GM23338 (cell line): ENCODE data around the gene KRTAP10-9.

ENCODE experiments used
- EZH2 ChIP-seq: fragments of 200-600 bp; sonication (generic); IDR thresholded peaks from one replicate; pipeline ENCODE4 v1.8.0; 2017; ENCODE audit warnings: antibody characterized with exemption, mild to moderate bottlenecking, low read depth; ENCODE audit not compliant: unreplicated experiment
- EZH2phosphoT487 ChIP-seq: fragments of 200-600 bp; sonication (generic); IDR thresholded peaks from one replicate; pipeline ENCODE4 v1.8.1; 2018; ENCODE audit warnings: antibody characterized with exemption; ENCODE audit not compliant: unreplicated experiment
- TF ChIP-seq, protein P1 (sequence below), 2 experiments: fragments of 200-600 bp in 1 of 2; sonication (generic) in 1 of 2; conservative IDR thresholded peaks; 2 replicates each; pipeline versions ENCODE4 v1.5.1 to v1.6.1; 2016 to 2017; ENCODE audit warnings: antibody characterized with exemption in 2 of 2, low read depth in 2 of 2, mild to moderate bottlenecking in 2 of 2, moderate library complexity in 1 of 2

DNA sequence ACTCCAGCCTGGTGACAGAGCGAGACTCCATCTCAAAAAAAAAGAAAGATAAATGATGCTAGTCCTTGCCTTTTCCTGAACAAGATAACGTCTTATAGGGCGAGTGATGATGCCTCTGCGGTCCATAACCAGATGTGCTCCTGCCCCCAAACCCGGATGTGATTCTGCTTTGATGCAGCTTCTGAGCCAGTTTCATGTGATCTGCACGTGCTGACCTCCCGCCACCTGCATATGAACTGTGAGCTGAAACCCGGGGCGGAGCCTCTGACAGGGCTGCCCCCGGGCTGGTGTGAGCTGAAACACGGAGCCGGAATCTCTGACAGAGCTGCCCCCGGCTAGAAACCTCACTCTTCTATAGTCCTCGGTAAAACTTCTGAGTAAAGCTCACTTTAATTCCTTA is 26.2 kb downstream of the KRTAP10-9 start:
- TF ChIP-seq, protein P1, sequence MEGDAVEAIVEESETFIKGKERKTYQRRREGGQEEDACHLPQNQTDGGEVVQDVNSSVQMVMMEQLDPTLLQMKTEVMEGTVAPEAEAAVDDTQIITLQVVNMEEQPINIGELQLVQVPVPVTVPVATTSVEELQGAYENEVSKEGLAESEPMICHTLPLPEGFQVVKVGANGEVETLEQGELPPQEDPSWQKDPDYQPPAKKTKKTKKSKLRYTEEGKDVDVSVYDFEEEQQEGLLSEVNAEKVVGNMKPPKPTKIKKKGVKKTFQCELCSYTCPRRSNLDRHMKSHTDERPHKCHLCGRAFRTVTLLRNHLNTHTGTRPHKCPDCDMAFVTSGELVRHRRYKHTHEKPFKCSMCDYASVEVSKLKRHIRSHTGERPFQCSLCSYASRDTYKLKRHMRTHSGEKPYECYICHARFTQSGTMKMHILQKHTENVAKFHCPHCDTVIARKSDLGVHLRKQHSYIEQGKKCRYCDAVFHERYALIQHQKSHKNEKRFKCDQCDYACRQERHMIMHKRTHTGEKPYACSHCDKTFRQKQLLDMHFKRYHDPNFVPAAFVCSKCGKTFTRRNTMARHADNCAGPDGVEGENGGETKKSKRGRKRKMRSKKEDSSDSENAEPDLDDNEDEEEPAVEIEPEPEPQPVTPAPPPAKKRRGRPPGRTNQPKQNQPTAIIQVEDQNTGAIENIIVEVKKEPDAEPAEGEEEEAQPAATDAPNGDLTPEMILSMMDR (conservative IDR thresholded peaks at IDR 0.05; ENCODE audit: low read depth in 2 of 2): no peak
- TF ChIP-seq EZH2phosphoT487 (no peak), EZH2 (no peak)
